GM18520 (cell line): ENCODE results near the gene ADAMTS19.
"Not testable (repeated sequence)": the region's sequence is repeated elsewhere in the genome, so short reads cannot be mapped to it uniquely, and the experiment has no call there.

ENCODE experiments used
- ATAC-seq: cut with Tn5 transposase; IDR thresholded peaks from one replicate; pipeline ENCODE4 v1.9.1; 2021; ENCODE audit not compliant: unreplicated experiment

Gene ADAMTS19

DNA sequence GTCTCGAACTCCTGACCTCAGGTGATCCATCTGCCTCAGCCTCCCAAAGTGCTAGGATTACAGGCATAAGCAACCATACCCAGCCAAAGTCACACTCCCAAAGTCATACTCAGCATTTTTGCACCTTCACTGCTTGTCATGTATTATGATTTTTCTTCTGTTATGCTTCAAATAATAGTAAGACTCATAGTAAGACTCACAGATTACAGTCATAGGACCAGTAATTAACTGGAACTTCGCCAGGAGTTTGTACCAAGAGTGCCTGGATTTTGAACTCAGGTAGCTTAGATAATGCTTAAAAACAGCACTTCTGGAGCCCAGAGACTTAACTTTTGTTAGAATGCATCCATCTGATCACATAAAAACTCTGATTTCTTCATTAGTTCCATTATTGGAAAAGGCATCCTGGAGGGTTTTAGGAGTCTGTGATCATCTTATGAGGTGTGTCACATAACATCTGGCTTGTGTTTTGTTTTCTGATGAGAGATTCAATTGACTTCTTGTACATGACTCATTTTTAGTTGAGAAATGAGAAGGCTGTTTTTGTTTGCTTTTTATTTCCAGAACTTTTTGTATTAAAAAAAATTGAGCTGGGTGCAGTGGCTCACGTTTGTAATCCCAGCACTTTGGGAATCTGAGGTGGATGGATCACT lies 131.5 kb downstream of the ADAMTS19 start:
- no peak for ATAC-seq

DNA sequence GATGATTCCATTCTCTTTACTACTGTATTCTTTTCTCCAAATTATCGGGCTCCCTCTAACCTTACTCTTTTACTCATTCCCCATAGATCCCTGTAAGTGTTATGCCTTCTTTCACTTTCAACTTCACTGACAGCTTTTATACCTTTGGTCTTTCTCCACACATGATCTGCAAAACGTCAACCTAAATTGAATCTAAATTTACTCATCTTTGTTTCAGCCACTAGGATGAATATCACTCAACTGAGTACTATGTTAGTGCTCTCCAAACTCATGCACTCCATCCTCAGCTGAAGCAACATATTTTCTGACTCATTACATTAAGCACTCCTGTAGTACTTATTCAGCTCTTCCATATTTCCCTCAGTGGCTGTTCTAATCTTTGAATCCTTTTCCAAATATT lies 133.4 kb downstream of the ADAMTS19 start:
- no peak for ATAC-seq

DNA sequence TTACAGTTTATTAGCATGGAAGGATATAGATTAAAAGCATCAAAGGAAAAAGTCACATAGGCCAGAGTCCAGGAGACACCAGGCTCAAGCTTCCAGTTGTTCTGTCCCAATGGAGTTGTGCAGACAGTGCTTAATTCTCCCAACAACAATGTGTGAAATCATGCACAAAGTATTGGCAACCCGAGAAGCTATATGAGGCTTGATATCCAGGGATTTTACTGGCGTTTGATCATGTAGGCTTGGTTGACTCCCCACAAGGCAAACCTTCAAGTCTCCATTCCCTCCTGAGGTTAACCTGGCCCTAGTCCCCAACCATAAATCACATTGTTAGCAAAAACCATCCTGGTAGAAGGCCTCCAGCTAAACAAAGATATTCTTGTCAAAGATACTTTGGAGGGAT lies 141.5 kb downstream of the ADAMTS19 start:
- no peak for ATAC-seq

DNA sequence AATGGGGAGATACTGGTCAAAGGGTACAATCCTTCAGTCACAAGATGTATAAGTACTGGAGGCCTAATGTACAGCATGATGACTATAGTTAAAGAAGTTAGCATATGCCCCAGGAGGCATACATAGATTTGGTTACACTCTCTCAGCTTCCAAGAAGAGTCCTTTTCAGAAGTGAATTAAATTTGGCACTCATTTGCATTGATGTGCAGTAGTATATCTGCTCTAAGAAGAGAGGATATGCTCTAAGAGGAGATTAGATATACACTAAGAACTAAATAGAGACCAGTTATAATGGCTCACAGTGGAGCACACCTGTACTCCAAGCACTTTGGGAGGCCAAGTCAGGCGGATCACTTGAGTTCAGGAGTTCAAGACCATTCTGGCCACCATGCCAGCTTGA lies 148.3 kb downstream of the ADAMTS19 start:
- ATAC-seq, result no peak

DNA sequence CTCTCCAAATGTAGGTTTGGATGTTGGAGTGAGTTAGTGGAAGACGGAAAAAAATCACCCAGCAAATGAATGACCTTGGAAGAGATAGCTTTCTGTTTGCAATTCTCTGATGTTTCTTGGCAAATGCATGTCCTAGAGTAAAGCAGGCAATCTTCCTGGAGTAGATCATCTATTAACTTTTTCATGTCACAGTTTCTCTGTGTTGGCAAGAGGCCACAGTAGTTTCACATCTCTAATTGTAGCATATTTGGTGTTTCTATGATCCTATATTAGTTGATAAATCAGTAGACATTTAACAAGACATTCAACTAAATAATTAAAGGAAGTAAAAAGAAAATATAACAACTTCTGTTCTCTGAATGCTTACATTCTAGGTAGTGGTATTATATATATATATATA lies 149.6 kb downstream of the ADAMTS19 start:
- ATAC-seq, result no peak

DNA sequence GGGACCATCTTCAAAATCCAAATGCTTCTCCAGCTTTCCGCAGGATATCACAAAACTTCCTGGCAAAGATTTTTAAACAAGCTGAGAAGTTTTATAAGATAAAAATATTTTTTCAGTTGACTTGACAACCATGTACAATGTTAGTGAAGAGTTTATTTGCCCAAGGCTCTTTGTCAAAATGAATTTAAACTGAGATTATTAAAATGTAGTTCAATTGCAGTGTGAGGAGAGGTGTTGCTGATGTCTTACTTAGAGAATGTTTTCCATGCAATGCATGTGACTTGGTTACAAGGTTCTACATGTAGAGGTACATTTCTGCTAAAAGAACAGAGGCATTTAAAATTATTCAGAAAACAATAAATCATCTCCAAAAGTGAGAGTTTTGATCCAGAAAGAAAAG lies 156.4 kb downstream of the ADAMTS19 start:
- no peak for ATAC-seq

DNA sequence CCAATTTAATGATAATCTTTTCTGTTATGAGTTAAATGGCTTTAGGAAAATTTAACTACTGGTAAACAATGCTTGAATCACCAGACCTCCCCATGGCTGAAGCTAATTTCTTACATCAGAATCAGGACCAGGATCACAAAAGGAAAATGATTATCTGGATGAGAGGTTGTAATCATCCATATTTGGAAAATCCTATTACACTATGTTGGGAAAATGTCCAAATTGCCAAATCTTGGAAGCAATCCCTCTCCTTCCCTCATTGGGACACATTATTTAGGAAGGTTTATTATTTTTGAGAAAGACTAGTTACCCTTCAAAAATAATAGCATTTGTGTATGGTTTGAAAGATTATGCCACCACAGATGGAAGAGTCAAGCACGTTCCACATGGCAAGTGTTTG lies 157.1 kb downstream of the ADAMTS19 start:
- no peak for ATAC-seq

DNA sequence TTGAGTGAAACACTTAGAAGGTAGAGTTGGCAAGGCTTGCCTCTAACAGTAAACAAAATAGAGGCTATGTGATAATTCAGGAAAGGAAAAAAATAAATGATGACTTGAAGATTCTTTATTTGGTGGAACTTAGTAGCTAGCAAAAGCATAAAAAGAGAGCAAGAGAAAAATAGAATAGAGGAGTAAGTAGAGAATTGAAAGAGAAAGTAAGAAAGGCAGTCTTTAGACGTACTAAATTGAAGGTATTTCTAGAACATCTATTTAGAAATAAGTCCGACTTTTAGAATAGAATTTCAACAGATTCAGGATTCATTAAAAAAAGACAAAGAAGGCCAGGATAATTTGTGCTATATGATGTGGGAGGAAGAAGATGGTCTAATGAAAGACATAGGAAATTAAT lies 159.7 kb downstream of the ADAMTS19 start:
- ATAC-seq, result no peak

DNA sequence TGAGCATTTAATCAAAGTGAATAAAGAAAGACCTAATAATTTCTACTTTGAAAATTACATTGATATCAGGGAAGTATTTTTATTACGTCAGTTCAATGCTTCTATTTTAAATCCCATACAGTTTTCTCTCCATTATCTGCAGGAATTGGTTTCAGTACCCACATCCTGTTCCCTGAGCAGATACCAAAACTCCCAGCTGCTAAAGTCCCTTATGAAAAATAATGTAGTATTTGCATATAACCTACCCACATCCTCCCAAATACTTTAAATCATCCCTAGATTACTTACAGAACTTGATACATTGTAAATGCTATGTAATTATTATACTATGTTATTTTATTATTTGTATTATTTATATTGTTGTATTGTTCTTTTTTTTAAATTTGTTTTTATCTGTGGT lies 162.4 kb downstream of the ADAMTS19 start:
- no peak for ATAC-seq

DNA sequence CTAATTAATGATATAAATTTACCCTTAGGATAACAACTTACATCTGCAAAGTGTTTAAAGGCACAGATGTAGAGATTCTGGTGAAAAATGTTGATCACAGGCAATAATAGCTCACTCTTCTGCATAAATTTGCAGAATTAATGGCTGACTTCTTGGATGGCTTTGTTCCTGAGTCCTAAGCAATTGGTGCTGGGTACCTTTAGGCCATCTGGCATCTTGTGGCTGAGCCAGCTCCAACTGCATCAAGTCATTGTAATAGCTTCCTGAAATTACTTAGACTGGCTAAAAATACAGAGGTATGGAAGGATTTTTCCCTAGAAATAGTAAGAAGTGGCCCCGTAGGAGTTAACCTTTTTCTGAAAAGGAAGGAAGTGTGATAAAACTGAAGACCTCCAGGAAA lies 169.5 kb downstream of the ADAMTS19 start:
- ATAC-seq, result no peak

DNA sequence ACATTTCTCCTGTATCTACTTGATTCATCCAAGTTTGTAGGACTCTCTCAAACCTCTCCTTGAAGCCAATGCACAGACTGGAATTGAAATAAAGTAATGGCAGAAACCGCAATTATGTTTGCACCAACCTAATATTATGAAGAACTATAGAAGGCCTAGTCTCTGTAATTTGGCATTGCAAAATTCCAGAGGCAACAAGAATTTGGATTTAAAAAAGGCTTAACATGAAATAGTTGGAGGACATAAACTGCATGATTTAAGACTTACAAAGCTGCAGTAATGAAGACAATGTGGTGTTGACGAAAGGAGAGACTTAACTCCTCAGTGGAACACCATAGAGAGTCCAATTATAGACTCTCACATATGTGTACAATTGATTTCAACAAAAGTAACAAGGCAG lies 170.0 kb downstream of the ADAMTS19 start:
- no peak for ATAC-seq

DNA sequence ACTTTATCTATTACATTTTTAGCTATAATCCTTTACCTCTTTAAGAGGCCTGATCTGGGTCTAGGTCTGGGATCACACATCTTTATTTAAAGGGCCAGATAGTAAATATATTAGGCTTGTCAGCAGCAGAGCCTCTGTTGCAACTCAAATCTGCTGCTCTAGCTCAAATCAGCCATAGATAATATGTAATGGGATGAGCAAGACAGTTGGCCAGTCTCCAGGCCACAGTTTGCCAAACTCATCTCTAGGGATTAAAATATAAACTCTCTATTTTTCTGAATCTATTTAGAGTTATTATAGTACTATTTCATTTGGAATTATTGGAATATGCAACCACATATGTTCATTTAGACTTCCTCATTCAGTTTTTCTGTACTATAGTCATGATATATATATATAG lies 171.9 kb downstream of the ADAMTS19 start:
- no peak for ATAC-seq

DNA sequence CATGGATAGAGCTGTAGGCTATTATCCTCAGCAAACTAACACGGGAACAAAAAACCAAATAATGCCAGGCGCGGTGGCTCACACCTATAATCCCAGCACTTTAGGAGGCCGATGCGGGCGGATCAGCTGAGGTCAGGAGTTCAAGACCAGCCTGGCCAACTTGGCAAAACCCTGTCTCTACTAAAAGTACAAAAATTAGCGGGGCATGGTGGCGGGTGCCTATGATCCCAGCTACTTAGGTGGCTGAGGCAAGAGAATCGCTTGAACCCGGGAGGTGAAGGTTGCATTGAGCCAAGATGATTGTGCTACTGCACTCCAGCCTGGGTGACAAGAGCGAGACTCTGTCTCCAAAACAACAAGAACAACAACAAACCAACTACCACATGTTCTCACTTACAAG lies 177.4 kb downstream of the ADAMTS19 start:
- not testable (repeated sequence) for ATAC-seq

DNA sequence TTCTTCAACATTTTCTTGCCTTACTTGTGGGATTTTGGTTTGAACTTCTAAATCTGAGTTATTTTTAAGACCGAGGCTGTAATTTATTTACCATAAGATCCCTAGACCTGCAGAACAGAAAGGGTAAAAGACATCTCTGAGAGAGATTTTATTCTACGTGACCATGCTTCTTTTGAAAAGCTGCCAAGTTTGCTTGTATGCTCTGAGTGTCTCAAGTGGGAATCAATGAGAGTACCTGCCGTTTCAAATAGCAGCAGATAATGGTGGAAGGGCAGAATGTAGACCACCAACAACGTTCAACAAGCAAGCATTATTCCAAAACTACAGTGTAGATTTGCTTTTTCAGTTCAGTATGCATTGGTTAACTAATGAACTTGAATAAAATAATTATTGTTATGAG lies 179.2 kb downstream of the ADAMTS19 start:
- no peak for ATAC-seq

DNA sequence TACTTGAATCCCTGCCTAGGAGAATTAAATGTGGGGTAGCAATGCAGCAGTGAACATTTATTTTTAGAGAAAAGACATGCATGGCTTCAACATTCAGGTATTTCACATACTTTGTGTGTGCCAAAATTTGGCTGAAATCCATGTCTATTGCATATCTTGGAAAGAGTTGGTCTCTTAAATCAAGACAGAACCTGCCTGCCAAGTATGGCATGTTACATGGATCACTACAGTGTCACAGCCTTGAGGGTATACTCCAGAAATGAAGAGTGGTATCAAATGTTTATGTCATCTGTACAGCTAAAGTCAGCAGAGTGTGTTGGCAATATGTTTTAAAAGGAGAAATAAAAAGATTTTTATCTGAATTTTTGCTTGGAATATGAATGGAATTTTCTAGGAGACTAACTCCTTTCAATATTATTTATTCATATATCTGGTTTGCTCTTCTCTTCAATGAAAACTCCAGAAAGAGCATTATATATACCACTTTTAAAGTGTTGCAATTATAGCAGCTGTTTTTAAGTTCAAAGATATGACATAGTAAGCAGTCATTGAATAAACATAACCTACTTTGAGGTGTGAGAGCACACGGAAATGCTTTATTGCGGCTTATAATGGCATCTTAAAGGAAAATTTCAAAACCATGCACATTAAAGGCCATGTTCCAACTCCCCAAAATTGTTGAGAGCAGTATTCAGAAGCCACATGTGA lies 192.4 kb downstream of the ADAMTS19 start:
- no peak for ATAC-seq

DNA sequence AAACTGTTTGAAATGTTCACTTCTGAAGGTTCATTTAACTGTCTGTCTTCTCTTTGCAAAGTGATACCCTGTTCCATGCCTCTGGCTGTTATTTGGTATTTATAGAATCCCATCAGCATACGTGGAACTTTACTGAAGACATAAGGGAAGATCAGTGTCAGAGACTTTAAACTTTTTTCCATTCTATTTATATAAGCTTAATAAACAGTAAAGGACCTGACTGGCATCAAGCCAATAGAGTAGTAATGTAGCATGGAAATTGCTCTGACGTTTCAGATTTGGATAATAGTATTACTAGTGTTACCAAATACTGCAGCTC lies 192.9 kb downstream of the ADAMTS19 start:
- ATAC-seq, result no peak

DNA sequence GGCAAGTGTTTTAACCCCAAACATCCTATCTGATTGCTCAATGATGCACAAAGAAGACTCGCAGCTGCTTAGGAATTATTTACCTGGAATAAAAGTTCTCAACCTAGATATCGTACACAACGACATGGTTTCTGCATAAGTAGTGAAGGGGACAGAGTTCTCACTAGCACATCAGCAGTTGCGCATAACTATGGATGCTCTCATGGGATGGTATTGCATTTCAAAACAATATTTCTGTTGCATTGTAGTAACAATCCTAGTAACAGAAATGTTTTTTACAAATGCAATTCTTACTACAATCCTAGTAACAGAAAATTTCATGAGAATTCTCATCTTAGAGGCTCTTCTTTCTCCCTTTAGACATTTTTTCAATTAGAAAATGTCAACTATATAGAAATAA lies 193.3 kb downstream of the ADAMTS19 start:
- no peak for ATAC-seq

DNA sequence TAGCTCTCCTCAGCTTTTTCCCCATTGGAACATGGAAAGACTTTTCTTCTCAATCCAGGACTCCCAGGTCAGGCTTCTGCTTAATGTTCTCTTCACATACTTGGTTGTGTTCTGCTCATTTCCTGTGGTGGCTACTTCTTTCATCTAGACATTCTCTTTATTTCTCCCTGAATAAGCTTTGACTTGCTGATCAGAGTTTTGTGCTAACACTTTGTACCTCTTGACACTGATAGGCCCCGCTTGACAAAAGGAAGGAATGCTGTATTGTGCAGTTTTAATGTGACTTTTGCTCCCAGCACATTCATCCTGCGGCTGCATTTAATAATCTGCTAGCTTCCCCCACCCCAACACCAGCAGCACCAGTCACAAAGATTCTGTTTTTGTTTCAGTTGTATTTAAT lies 196.9 kb downstream of the ADAMTS19 start:
- ATAC-seq, result no peak

DNA sequence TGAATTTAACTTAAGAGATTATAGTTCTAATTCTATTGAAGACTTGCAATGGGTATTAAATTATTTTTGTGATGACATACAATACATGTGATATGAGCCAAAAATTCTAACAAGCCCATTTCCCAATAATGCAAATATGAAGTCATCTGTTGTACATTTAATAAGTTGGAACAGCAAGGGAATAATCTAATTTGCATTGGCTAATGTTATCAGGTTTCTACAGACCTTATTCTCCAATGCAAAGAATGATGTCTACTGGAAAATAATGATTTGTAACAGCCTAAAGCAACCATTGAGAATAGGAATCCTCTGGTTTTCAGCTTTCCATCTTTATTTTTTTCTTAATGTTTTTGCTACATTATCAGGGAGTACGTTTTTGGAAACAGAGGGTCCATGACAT lies 198.7 kb downstream of the ADAMTS19 start:
- no peak for ATAC-seq

DNA sequence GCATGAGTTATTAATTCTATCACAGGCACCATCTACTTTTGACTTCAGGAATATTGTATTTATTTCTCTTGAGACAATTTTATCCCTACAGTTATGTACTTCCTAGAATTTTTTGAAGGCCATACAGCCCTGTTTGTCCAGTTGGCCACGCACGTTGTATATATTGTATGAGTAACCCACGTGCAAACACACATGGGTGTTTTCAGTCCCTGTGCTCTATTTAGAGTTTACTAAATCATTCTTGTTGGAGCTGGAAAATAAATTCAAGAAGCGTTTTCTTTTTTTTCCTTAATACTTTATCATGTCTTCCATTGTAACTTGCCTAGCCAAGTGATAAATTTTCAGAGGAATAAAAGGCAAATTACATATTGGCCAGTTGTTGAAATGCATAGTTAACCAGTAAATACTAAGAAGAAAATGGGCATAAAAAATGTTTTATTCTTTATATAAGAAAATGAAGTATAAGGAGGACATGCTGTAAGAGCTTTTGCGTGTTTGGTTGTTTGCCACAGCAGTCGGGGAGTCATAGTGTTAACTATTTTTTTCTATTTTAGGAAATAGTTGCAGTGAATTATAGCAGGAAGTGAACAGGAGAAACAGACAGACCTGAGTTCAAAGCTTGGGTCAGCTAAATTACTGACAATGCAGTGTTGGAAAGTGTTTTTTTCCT lies 201.4 kb downstream of the ADAMTS19 start:
- ATAC-seq, result no peak

DNA sequence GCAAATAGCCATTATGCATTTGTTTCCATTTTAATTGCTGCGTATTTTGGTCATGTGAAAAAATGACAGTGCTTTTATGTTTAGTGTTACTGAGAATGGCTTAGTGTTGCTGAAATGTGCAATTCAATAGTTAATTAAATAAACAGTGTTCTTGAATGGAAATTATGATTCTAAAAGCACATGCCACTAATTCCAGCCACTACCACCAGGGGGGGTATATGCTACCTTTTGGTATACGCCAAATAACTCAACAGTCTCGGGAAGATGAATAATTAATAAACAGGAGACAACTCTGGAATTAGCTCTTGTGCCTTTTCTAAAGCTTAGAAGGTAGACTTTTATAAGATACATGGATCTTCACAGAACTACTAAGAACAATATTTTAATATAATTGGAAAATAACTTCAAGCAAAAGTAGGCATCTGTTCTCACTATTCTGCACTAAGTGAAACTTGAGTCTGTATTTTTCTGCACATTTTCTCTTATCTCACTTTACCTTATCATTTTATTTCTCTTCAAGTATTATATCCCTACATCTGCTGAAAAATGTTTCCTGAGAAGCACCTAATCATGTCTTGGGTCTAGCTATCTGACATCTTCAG lies 204.3 kb downstream of the ADAMTS19 start:
- peak; percentile 47 for ATAC-seq

DNA sequence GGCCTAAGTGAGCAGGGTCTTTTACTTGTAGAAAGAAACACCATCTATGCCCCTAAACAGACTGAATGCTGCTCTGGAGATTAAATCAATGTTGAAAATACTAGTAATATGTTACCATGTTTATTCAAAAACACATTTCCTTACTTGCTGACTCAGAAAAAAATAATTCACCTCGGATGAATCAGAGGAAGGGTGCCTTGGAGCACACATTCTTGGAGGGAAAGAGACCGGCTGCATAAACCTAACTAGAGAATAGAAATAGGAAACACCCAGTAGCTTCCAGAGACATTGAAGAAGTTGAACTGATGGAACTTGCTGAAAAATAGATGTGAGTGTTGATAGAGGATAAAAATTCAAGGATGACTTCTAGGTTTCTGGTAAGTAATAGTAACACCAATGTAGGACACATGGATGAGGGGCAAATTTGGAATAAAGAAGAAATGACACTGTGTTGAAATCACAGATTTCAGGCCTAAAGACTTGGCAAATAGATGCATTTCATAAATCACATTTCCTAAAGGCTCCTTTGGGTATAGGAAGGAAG lies 210.9 kb downstream of the ADAMTS19 start:
- no peak for ATAC-seq
